Stimulated activated CD4-positive, alpha-beta T cell treated with anti-CD3 and anti-CD28 coated beads, Interleukin-12 subunit alpha, Interleukin-12 subunit beta, amount 100 ng/mL, for 48 hours (primary cell): ENCODE results near the gene MEST.
"Not testable (repeated sequence)": the region's sequence is repeated elsewhere in the genome, so short reads cannot be mapped to it uniquely, and the experiment has no call there.

Experiments used
- DNase-seq, 3 donors: peaks; one replicate each; pipeline ENCODE4 v3.0.0-alpha.2; 2020; ENCODE audit warnings: low read depth in 2 of 3, low spot score in 1 of 3

MEST gene

GRCh38 chr7:130483031-130483430, 8.9 kb upstream of the MEST start:
- DNase-seq: no peak

- no peak for DNase-seq
Measured at GRCh38 chr7:130485734-130486113, 6.2 kb upstream of the MEST start.

GRCh38 chr7:130486114-130486953, 5.6 kb upstream of the MEST start:
- peak in 2 of 3 donors; percentile 43 to 45 for DNase-seq

- no peak for DNase-seq
Measured at GRCh38 chr7:130486954-130487436, 4.9 kb upstream of the MEST start.

- no peak for DNase-seq
Measured at GRCh38 chr7:130488392-130489139, 3.3 kb upstream of the MEST start.

- DNase-seq: no peak
Measured at GRCh38 chr7:130489140-130489983, 2.5 kb upstream of the MEST start.

GRCh38 chr7:130490311-130490791, 1.5 kb upstream of the MEST start:
- DNase-seq: no peak

GRCh38 chr7:130490888-130491804, 739 bp upstream of the MEST start:
- DNase-seq: peak in 2 of 3 donors; percentile 20 to 35

- no peak for DNase-seq
Measured at GRCh38 chr7:130492523-130493274, 814 bp downstream of the MEST start.

GRCh38 chr7:130493275-130493873, 1.5 kb downstream of the MEST start:
- no peak for DNase-seq

GRCh38 chr7:130494431-130494858, 2.6 kb downstream of the MEST start:
- DNase-seq: no peak

- no peak for DNase-seq
Measured at GRCh38 chr7:130500463-130500862, 8.6 kb downstream of the MEST start.

- DNase-seq: no peak
Measured at GRCh38 chr7:130500910-130501309, 9.0 kb downstream of the MEST start.

- DNase-seq: no peak
Measured at GRCh38 chr7:130505753-130506152, 13.9 kb downstream of the MEST start.

GRCh38 chr7:130506358-130506757, 14.5 kb downstream of the MEST start:
- DNase-seq: no peak

- not testable (repeated sequence) for DNase-seq
Measured at GRCh38 chr7:130512038-130512437, 20.2 kb downstream of the MEST start.

- no peak for DNase-seq
Measured at GRCh38 chr7:130513447-130513846, 21.6 kb downstream of the MEST start.

GRCh38 chr7:130515315-130516040, 23.6 kb downstream of the MEST start:
- DNase-seq: no peak
